ENCODE results near the gene PACS1. TPM values are rescaled to one million over a fixed set of nuclear protein-coding genes. Genes with fewer than 3 reads are reported as not detected.
A peak's percentile ranks its signal among the peaks of the same experiment; 100 is the strongest.
"Not testable (repeated sequence)": the region's sequence is repeated elsewhere in the genome, so short reads cannot be mapped to it uniquely, and the experiment has no call there.

Gene PACS1
- total RNA-seq, 3 donors from 2014 or later (not counting 1 experiment from before 2014, with no cell fraction given) = 176 to 204 (median 186) TPM

GRCh38 chr11:66248903-66249302, 178.8 kb downstream of the PACS1 start:
- no peak overlapping the region for H3K27ac ChIP-seq (ENCODE audit: low read length)

GRCh38 chr11:66251809-66252208, 181.7 kb downstream of the PACS1 start:
- Histone ChIP-seq H3K36me3 (ENCODE audit: control insufficient read depth, insufficient read depth, low read length) (peaks cover 4% of the 10 kb centered on the region), H3K27ac (ENCODE audit: low read length) (no peak overlapping the region), H3K4me3 (ENCODE audit: low read length) (no peak overlapping the region), H3K4me1 (ENCODE audit: control insufficient read depth, insufficient read depth, low read length) (peaks cover 7% of the 10 kb centered on the region), H3K9me3 (ENCODE audit: control insufficient read depth, insufficient read depth, low read length) (no peaks in the 10 kb centered on the region), H3K27me3 (ENCODE audit: control insufficient read depth, insufficient read depth, low read length) (no peaks in the 10 kb centered on the region)
- Mint-ChIP-seq H3K9me3 (no peaks in the 10 kb centered on the region), H3K4me1 (peaks cover 8% of the 10 kb centered on the region in 2 donors), H3K27me3 (ENCODE audit: low read depth in 2 of 2) (no peaks in the 10 kb centered on the region), H3K27ac (peak overlapping the region in 1 of 2 donors; percentile 31), H3K36me3 (no peaks in the 10 kb centered on the region), H3K4me3 (no peak overlapping the region)
- no peak for TF ChIP-seq CTCF (IDR thresholded peaks at IDR 0.05)
- ATAC-seq = no peak
- no peak for DNase-seq
- intact Hi-C loops (cut with micrococcal nuclease) = no loop called here
- 89% methylated on average over 6 of the region's 7 CpGs for WGBS (ENCODE audit: insufficient coverage)

More at GRCh38 chr11:66248903-66249302, 178.8 kb downstream of the PACS1 start:
- peaks cover 0 to 4% of the 10 kb centered on the region in 2 donors for H3K4me1 Mint-ChIP-seq
- intact Hi-C loops (cut with micrococcal nuclease) = loop anchor here (2.0 kb wide), 1 partner anchor 16 kb away; no protein-coding TSS in a partner anchor
- no peak for DNase-seq
- no peak for TF ChIP-seq CTCF (IDR thresholded peaks at IDR 0.05)
- no peaks in the 10 kb centered on the region for H3K9me3 ChIP-seq (ENCODE audit: control insufficient read depth, insufficient read depth, low read length)
- no peaks in the 10 kb centered on the region for H3K27me3 ChIP-seq (ENCODE audit: control insufficient read depth, insufficient read depth, low read length)
- no peak overlapping the region for H3K4me3 Mint-ChIP-seq
- H3K4me1 ChIP-seq (ENCODE audit: control insufficient read depth, insufficient read depth, low read length) = no peaks in the 10 kb centered on the region
- no peaks in the 10 kb centered on the region for H3K36me3 Mint-ChIP-seq
- H3K36me3 ChIP-seq (ENCODE audit: control insufficient read depth, insufficient read depth, low read length) = peaks cover 11% of the 10 kb centered on the region
- no peak overlapping the region for H3K4me3 ChIP-seq (ENCODE audit: low read length)
- ATAC-seq = no peak
- H3K9me3 Mint-ChIP-seq = no peaks in the 10 kb centered on the region
- no peaks in the 10 kb centered on the region for H3K27me3 Mint-ChIP-seq (ENCODE audit: low read depth in 2 of 2)
- WGBS (ENCODE audit: insufficient coverage) = 91% methylated on average over 6 of the region's 6 CpGs
- H3K27ac Mint-ChIP-seq = peak overlapping the region; percentile 19 to 52

GRCh38 chr11:66253081-66253480, 183.0 kb downstream of the PACS1 start:
- H3K9me3 ChIP-seq (ENCODE audit: control insufficient read depth, insufficient read depth, low read length); H3K9me3 Mint-ChIP-seq; intact Hi-C loops (cut with micrococcal nuclease); H3K4me3 ChIP-seq (ENCODE audit: low read length); H3K36me3 ChIP-seq (ENCODE audit: control insufficient read depth, insufficient read depth, low read length); ATAC-seq; H3K27me3 ChIP-seq (ENCODE audit: control insufficient read depth, insufficient read depth, low read length); DNase-seq; H3K27ac ChIP-seq (ENCODE audit: low read length); H3K4me3 Mint-ChIP-seq; H3K36me3 Mint-ChIP-seq; H3K27me3 Mint-ChIP-seq (ENCODE audit: low read depth in 2 of 2): not testable (repeated sequence)
- Mint-ChIP-seq H3K4me1 (peaks cover 12% of the 10 kb centered on the region in 2 donors), H3K27ac (peak overlapping the region; percentile 20 to 67)
- 94% methylated on average over 6 of the region's 6 CpGs for WGBS (ENCODE audit: insufficient coverage)
- H3K4me1 ChIP-seq (ENCODE audit: control insufficient read depth, insufficient read depth, low read length) = peaks cover 13% of the 10 kb centered on the region

- peaks cover 26% of the 10 kb centered on the region for H3K36me3 ChIP-seq (ENCODE audit: control insufficient read depth, insufficient read depth, low read length)
- 9% methylated on average over 28 of the region's 28 CpGs for WGBS (ENCODE audit: insufficient coverage)
- DNase-seq (no peak), ATAC-seq (peak in 1 of 3 donors; percentile 0)
- peak overlapping the region; percentile 52 to 93 for H3K27ac Mint-ChIP-seq
- H3K4me1 Mint-ChIP-seq = peaks cover 20 to 28% of the 10 kb centered on the region in 2 donors
- peak overlapping the region; percentile 86 for H3K27ac ChIP-seq (ENCODE audit: low read length)
- TF ChIP-seq CTCF (IDR thresholded peaks at IDR 0.05) = peak; percentile 45
- H3K36me3 Mint-ChIP-seq = no peaks in the 10 kb centered on the region
- intact Hi-C loops (cut with micrococcal nuclease) = loop anchor here (1.0 kb wide), 1 partner anchor 36 kb away; no protein-coding TSS in a partner anchor
- H3K9me3 Mint-ChIP-seq = no peaks in the 10 kb centered on the region
- H3K4me1 ChIP-seq (ENCODE audit: control insufficient read depth, insufficient read depth, low read length) = peaks cover 20% of the 10 kb centered on the region
- no peaks in the 10 kb centered on the region for H3K27me3 ChIP-seq (ENCODE audit: control insufficient read depth, insufficient read depth, low read length)
- no peaks in the 10 kb centered on the region for H3K27me3 Mint-ChIP-seq (ENCODE audit: low read depth in 2 of 2)
- peak overlapping the region; percentile 80 for H3K4me3 Mint-ChIP-seq
- peak overlapping the region; percentile 96 for H3K4me3 ChIP-seq (ENCODE audit: low read length)
- H3K9me3 ChIP-seq (ENCODE audit: control insufficient read depth, insufficient read depth, low read length) = no peaks in the 10 kb centered on the region
These were observed 188.4 kb downstream of the PACS1 start for GRCh38 chr11:66258473-66258893.
